ACC112 (cell line): ENCODE data around the gene PCA3.

Source experiments
- H2AFZ ChIP-seq: fragments of 200-600 bp; sonication (generic); one replicate; pipeline ENCODE4 v1.6.0; 2017; ENCODE audit warnings: antibody characterized with exemption, low read length; ENCODE audit not compliant: unreplicated experiment
- H3K27ac ChIP-seq: fragments of 200-600 bp; sonication (generic); 2 replicates; pipeline ENCODE4 v1.5.1; 2014; ENCODE audit warnings: low read depth, mild to moderate bottlenecking, antibody characterized with exemption, low read length, moderate library complexity
- H3K27me3 ChIP-seq: fragments of 200-600 bp; sonication (generic); 2 replicates; pipeline ENCODE4 v1.6.1; 2014; ENCODE audit warnings: mild to moderate bottlenecking, antibody characterized with exemption, low read length, moderate library complexity, mixed read lengths; ENCODE audit not compliant: insufficient read depth
- H3K36me3 ChIP-seq: fragments of 200-600 bp; sonication (generic); 2 replicates; pipeline ENCODE4 v1.6.1; 2016; ENCODE audit warnings: mild to moderate bottlenecking, antibody characterized with exemption, low read length, moderate library complexity, mixed read lengths; ENCODE audit not compliant: insufficient read depth
- H3K4me1 ChIP-seq: fragments of 200-600 bp; sonication (generic); one replicate; pipeline ENCODE4 v1.6.1; 2016; ENCODE audit warnings: low read length, mixed read lengths; ENCODE audit not compliant: insufficient read depth, unreplicated experiment, control insufficient read depth
- H3K4me3 ChIP-seq: fragments of 200-600 bp; sonication (generic); 2 replicates; pipeline ENCODE4 v1.5.1; 2014; ENCODE audit warnings: mild to moderate bottlenecking, low read depth, low read length
- H3K79me2 ChIP-seq: fragments of 200-600 bp; sonication (generic); one replicate; pipeline ENCODE4 v1.6.0; 2016; ENCODE audit warnings: low read length; ENCODE audit not compliant: control insufficient read depth, unreplicated experiment, insufficient read depth

Gene PCA3

DNA sequence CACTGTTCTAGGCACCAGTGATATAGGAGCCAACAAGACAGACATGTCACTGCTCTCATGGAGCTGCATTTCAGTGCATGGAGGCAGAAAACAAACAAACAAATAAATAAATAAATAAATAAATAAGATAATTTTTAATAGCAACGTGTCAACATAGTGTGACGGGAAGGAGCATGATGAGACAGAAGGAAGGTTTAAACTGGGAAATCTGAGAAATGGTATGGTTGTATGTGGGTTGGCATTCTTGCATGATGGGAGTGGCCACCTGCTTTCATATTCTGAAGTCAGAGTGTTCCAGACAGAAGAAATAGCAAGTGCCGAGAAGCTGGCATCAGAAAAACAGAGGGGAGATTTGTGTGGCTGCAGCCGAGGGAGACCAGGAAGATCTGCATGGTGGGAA is at the start of gene PCA3:
PCA3 (plus strand) TSS at position 301 of the 400 bp plus-strand sequence.
- H3K4me1 ChIP-seq, result peaks cover 6% of the 10 kb centered on the region
- H3K4me3 ChIP-seq, result no peak within 1 kb of the TSS
- no peaks in the 10 kb centered on the region for H3K79me2 ChIP-seq
- no peaks in the 10 kb centered on the region for H3K27me3 ChIP-seq
- no peaks in the 10 kb centered on the region for H3K36me3 ChIP-seq
- H2AFZ ChIP-seq, result no peak within 1 kb of the TSS
- H3K27ac ChIP-seq, result no peak within 1 kb of the TSS

DNA sequence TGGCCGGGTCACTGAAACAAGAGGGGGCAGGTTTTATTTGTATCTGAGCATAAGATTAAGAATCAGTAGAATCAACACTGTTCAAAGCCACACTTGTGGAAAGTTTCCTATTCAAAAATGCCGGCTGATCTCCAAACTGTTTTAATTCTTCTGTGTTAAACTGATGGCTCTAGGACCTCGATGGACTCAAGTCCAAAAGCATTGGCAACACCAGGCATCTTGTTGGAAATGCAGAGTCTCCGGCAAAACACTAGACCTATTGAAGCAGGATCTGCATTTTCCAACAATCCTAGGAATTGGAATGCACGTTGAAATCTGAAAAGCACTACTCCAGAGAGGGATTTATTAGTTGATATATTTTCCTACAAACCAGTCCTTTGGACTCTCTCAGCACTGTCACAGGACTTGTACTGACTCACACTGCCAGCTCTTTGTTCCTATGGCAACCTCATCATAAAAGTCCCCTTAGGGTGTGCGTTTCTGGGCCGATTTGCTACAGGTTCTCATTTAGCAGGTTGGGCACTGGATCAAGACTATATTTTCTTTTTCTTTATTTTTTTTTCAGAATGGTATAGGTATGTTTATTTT is 48.1 kb upstream of the PCA3 start:
- Histone ChIP-seq H3K4me3 (no peak overlapping the region), H3K27me3 (no peaks in the 10 kb centered on the region), H2AFZ (no peak overlapping the region), H3K4me1 (peaks cover 15% of the 10 kb centered on the region), H3K79me2 (no peaks in the 10 kb centered on the region), H3K27ac (no peak overlapping the region), H3K36me3 (no peaks in the 10 kb centered on the region)

DNA sequence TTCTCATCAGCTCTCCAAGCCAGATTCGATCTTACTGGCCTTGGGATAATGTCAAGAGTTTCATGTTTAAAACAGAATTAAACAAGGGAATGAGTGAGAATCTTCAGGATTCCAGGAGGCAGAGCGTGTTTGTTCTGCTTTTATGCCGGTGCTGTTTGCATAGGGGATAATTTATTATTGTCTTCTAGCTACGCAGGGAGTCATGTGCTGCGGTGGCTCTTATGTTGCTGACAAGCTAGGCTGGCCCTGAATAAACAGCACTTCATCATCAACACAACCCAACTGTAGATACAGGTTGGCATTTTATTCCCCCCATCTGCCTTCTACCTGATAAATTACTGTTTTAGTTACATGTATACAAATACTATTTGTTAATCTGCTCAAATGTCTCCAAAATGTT is 47.1 kb upstream of the PCA3 start:
- Histone ChIP-seq H2AFZ (no peak overlapping the region), H3K4me1 (peaks cover 15% of the 10 kb centered on the region), H3K79me2 (no peaks in the 10 kb centered on the region), H3K27me3 (no peaks in the 10 kb centered on the region), H3K4me3 (no peak overlapping the region), H3K36me3 (no peaks in the 10 kb centered on the region), H3K27ac (no peak overlapping the region; the same call in 1 of the 2 replicates)

DNA sequence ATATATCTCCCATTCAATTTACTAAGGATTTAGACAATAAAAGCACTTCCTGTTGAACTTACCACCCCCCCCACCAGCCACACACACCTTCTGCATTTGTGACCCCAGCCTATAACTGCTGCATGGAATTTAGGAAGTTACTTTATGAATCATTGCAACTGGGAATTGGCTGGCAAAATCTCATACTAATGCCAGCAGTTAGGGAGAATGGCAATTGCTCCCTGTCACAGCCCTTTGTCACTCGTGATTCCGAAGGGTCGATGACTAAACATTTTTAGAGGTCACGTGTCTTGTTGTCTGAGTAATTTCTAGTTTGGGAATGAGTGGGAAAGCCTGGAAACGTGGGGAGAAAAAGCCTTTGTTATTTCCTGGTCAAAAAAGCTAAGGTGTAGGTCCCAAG is 46.6 kb upstream of the PCA3 start:
- H3K79me2 ChIP-seq, result no peaks in the 10 kb centered on the region
- no peak overlapping the region for H2AFZ ChIP-seq
- H3K4me1 ChIP-seq, result peaks cover 15% of the 10 kb centered on the region
- H3K4me3 ChIP-seq, result no peak overlapping the region
- peak overlapping the region; percentile 31; the same call in 1 of the 2 replicates for H3K27ac ChIP-seq
- H3K27me3 ChIP-seq, result no peaks in the 10 kb centered on the region
- no peaks in the 10 kb centered on the region for H3K36me3 ChIP-seq

DNA sequence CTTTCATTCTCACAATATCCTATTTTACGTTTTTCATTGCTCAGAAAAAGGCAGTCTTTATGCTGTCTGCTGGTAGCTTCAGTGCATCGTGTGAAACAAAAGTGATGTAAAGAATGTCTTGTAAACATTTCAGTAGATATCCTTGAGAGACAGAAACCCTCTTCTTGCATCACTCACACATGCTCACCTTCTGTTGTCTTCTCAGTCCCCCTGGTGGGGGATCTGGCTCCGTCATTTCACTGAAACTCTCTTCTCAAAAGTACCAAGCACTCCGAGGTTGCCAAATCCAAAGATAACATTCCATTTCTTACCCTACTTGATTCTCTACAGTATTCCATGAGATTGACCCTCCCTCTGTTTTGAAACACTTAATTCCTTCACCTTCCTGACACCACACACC is 46.1 kb upstream of the PCA3 start:
- H3K27ac ChIP-seq, result peak overlapping the region; percentile 31; the same call in 1 of the 2 replicates
- peaks cover 15% of the 10 kb centered on the region for H3K4me1 ChIP-seq
- no peak overlapping the region for H3K4me3 ChIP-seq
- no peaks in the 10 kb centered on the region for H3K79me2 ChIP-seq
- no peak overlapping the region for H2AFZ ChIP-seq
- H3K27me3 ChIP-seq, result no peaks in the 10 kb centered on the region
- H3K36me3 ChIP-seq, result no peaks in the 10 kb centered on the region

DNA sequence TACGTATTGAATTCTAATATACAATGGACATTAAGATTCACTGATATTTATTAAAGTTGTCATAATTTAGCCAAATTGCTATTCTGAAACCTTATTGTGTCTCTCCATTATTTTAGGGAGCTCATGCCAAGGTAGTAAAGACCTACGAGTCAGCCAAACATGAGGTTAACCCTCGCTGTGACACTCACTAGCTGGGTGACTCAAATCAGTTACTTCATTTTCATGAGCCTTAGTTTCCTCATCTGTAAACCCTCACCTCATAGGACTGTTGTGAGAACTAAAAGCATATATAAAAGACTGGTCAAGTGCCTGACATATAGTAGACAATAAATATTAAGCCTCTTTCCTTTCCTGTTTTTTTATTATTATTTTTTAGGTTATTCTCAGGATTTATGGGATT is 44.0 kb upstream of the PCA3 start:
- H3K79me2 ChIP-seq, result no peaks in the 10 kb centered on the region
- H2AFZ ChIP-seq, result no peak overlapping the region
- no peak overlapping the region for H3K4me3 ChIP-seq
- H3K27ac ChIP-seq, result no peak overlapping the region
- no peaks in the 10 kb centered on the region for H3K27me3 ChIP-seq
- peaks cover 15% of the 10 kb centered on the region for H3K4me1 ChIP-seq
- H3K36me3 ChIP-seq, result no peaks in the 10 kb centered on the region

DNA sequence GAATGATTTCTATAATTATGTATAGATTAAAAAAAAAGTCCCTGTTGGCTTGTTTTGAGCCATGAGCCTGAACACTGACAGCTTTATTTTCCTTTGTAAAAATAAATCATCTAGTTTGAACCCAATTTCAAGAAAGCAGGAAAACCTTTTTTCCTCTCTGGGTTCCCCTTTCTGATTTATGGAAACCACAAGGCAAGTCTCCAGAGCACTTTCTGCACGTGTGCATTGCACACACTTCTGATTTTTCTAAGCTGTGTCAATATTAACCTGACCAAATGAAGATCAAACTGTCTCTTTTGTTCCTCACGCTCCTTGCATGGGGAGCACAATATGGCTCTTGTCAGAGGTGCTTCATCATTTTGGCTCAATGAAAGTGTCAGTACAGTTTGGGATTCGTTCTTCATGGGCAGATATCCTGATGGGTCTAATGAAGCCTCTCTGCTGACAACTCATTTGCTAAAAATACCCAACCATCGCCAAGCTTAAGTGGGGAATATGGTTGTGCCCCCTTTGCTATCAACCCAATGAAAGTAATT is 39.2 kb upstream of the PCA3 start:
- H3K4me1 ChIP-seq, result no peaks in the 10 kb centered on the region
- H2AFZ ChIP-seq, result no peak overlapping the region
- no peaks in the 10 kb centered on the region for H3K79me2 ChIP-seq
- H3K27ac ChIP-seq, result no peak overlapping the region
- H3K27me3 ChIP-seq, result no peaks in the 10 kb centered on the region
- H3K36me3 ChIP-seq, result no peaks in the 10 kb centered on the region
- H3K4me3 ChIP-seq, result no peak overlapping the region

DNA sequence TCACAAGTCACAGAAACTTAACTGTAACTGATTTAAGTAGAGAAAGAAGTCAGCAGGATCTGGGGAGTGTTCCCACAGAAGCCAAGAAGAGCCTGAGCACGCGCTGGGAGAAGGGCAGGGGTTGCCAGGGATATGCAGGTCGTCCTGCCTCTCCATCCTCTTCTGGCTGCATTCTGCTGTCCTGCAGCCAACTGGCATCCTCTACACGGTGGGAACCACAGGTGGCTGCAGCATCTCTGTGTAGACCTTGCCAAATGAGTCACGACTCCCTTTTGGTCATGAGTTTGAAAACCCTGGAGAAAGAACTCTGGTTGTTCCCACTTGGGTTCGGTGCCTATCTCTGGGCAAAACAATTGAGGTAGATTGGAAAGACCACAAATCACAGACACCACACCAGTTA is 38.4 kb upstream of the PCA3 start:
- Histone ChIP-seq H2AFZ (no peak overlapping the region), H3K4me1 (no peaks in the 10 kb centered on the region), H3K27me3 (no peaks in the 10 kb centered on the region), H3K27ac (no peak overlapping the region), H3K79me2 (no peaks in the 10 kb centered on the region), H3K4me3 (no peak overlapping the region), H3K36me3 (no peaks in the 10 kb centered on the region)

DNA sequence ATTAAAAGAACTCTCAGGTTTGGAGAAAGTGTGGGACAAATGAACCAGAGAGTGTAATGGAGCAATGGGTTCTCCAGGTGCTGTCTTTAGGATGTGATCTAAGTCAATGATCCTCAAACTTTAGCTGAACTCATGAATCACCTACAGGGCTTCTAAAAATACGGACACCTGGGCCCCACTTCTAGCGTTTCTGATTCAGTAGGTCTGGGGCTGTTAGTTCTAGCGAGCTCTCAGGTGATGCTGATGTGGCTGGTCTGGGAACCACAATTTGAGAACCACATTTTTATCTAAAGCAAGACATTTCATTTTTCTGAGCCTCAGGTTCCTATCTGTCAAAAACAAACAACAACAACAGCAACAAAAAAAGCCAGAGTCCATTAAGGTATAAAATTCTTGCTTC is 35.1 kb upstream of the PCA3 start:
- Histone ChIP-seq H3K27me3 (no peaks in the 10 kb centered on the region), H3K4me3 (no peak overlapping the region), H3K4me1 (no peaks in the 10 kb centered on the region), H3K27ac (no peak overlapping the region), H2AFZ (no peak overlapping the region), H3K79me2 (no peaks in the 10 kb centered on the region), H3K36me3 (no peaks in the 10 kb centered on the region)

DNA sequence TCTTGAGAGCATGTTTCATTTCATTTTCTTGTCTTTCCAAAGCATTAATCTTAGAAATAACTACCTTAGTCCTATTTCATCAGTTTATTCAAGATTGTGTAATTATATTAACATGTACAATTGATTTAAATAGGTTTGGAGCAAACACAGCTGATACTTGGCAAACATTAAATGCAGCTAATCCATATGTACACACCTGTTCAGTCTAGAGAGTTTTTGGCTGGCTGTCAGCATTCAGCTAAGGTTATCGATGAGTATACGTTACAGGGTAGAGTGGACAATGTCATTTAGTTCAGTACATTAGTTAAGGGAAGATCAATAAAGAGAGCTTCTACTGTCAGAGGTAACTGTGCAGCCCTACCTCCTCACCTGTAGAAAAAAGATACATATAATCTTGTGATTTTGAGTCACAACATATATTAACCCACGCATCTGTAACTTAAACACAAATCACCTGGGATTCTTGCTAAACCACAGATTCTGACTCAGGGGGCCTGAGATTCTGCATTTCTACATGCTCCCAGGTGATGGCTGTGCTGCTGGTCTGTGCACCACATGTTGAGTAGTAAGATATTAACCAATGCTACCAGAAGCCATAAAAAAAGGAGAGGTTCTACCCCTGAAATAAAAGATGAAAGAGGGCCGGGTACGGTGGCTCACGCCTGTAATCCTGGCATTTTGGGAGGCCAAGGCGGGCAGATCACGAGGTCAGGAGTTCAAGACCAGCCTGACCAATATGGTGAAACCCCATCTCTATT is 34.1 kb upstream of the PCA3 start:
- Histone ChIP-seq H2AFZ (no peak overlapping the region), H3K79me2 (no peaks in the 10 kb centered on the region), H3K36me3 (no peaks in the 10 kb centered on the region), H3K4me3 (no peak overlapping the region), H3K27ac (no peak overlapping the region), H3K27me3 (no peaks in the 10 kb centered on the region), H3K4me1 (no peaks in the 10 kb centered on the region)

DNA sequence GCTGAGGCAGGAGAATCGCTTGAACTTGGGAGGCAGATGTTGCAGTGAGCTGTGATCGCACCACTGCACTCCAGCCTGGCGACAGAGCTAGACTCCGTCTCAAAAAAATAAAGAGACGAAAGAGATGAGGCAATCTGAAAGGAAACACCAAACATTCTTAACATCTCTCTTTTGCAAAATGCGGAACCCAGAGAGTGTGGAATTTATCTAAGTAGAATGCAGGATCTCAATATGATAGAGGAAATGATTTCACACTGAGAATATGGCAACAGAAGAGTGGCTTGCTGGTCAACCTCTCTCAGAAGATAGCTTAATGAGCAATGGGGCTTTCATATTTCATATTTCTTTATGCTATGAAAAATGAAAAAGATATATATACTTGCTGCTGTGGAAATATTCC is 33.4 kb upstream of the PCA3 start:
- H3K79me2 ChIP-seq, result no peaks in the 10 kb centered on the region
- no peaks in the 10 kb centered on the region for H3K27me3 ChIP-seq
- H3K4me3 ChIP-seq, result no peak overlapping the region
- no peaks in the 10 kb centered on the region for H3K36me3 ChIP-seq
- no peak overlapping the region for H3K27ac ChIP-seq
- H2AFZ ChIP-seq, result no peak overlapping the region
- H3K4me1 ChIP-seq, result no peaks in the 10 kb centered on the region
